Neural crest cell (in vitro differentiated cells): ENCODE data around the gene GRIK2. TPM values are rescaled to one million over a fixed set of nuclear protein-coding genes. Genes with fewer than 3 reads are reported as not detected.

Experiments used
- DNase-seq: peaks from one replicate; pipeline ENCODE4 v3.0.0; 2021; ENCODE audit warnings: low read depth, mixed read lengths, low spot score
- H3K27ac Mint-ChIP-seq: one replicate; pipeline ENCODE4 v1.8.0; 2021; ENCODE audit warnings: mild to moderate bottlenecking, mixed read lengths; ENCODE audit not compliant: unreplicated experiment
- H3K27me3 Mint-ChIP-seq: 2 replicates; pipeline ENCODE4 v1.8.0; 2021; ENCODE audit warnings: low read depth, mild to moderate bottlenecking, mixed read lengths
- H3K36me3 Mint-ChIP-seq: 2 replicates; pipeline ENCODE4 v1.8.0; 2021; ENCODE audit warnings: low read depth, mild to moderate bottlenecking, mixed read lengths
- H3K4me1 Mint-ChIP-seq: 2 replicates; pipeline ENCODE4 v1.8.0; 2021; ENCODE audit warnings: mixed read lengths
- H3K4me3 Mint-ChIP-seq: one replicate; pipeline ENCODE4 v1.8.0; 2021; ENCODE audit warnings: mild to moderate bottlenecking, mixed read lengths
- H3K9me3 Mint-ChIP-seq: 2 replicates; pipeline ENCODE4 v1.8.0; 2021; ENCODE audit warnings: mixed read lengths
- CTCF ChIP-seq: fragments of 200-600 bp; sonication (generic); conservative IDR thresholded peaks from 2 replicates; pipeline ENCODE4 v1.5.0; 2021; ENCODE audit warnings: antibody characterized with exemption, mild to moderate bottlenecking
- total RNA-seq: library from RNA; stranded (reverse); gene quantifications from 2 replicates; pipeline ENCODE4 v1.2.1, GENCODE V29; 2021

The GRIK2 gene
- total RNA-seq, 1 donor from 2014 or later, result 10.5 TPM

- Mint-ChIP-seq H3K36me3 (no peaks in the 10 kb centered on the region), H3K4me3 (no peak overlapping the region), H3K9me3 (no peaks in the 10 kb centered on the region), H3K27ac (no peak overlapping the region), H3K4me1 (peaks cover 3% of the 10 kb centered on the region), H3K27me3 (no peaks in the 10 kb centered on the region)
- no peak for TF ChIP-seq CTCF
- no peak for DNase-seq
Observed at GRCh38 chr6:101716387-101716786, 322.9 kb downstream of the GRIK2 start.

DNA sequence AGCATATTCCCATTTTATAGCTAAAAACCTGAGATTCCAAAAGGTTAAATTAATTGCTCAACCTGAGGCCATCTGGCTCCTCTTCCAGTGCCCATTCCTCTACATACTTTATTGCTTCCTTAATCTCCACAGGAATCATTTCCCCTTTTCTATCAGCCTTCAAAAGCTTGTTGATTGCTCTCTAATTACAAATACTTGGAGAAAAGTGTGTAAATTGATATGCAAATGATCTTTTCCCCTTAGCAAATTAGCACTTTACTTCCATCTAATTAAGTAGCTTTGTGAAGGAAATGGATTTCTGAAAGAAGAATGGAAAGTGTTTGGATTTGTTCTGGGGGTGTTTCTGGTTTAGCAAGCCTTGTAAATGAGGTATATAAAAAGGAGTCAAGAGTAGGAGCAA lies 323.3 kb downstream of the GRIK2 start:
- Mint-ChIP-seq H3K4me1 (peaks cover 3% of the 10 kb centered on the region), H3K36me3 (no peaks in the 10 kb centered on the region), H3K27ac (no peak overlapping the region), H3K4me3 (no peak overlapping the region), H3K9me3 (no peaks in the 10 kb centered on the region), H3K27me3 (no peaks in the 10 kb centered on the region)
- no peak for DNase-seq
- TF ChIP-seq CTCF, result no peak

DNA sequence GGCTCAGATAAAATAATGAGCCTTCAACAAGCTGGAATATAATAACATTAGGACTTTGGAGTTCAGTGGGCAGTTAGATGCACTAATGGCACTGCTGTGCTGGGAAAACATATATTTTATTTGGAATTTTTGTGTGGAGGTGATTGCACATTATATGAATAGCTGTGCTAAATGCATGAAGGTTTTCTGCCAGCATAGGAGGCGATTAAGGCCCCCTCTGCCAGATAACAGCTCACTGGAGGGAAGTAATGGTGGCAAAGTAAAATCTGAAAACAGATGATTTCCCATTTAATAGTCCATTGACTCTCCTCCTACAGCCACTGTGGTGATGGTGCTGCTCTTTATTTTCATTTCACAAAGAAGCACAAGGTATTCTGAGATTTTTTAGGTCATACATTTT lies 326.0 kb downstream of the GRIK2 start:
- no peaks in the 10 kb centered on the region for H3K9me3 Mint-ChIP-seq
- H3K36me3 Mint-ChIP-seq, result no peaks in the 10 kb centered on the region
- TF ChIP-seq CTCF, result no peak
- peaks cover 3% of the 10 kb centered on the region for H3K4me1 Mint-ChIP-seq
- H3K4me3 Mint-ChIP-seq, result no peak overlapping the region
- H3K27me3 Mint-ChIP-seq, result no peaks in the 10 kb centered on the region
- no peak for DNase-seq
- H3K27ac Mint-ChIP-seq, result no peak overlapping the region

- Mint-ChIP-seq H3K27ac (no peak overlapping the region), H3K36me3 (no peaks in the 10 kb centered on the region), H3K4me1 (no peaks in the 10 kb centered on the region), H3K27me3 (no peaks in the 10 kb centered on the region), H3K4me3 (no peak overlapping the region), H3K9me3 (no peaks in the 10 kb centered on the region)
- TF ChIP-seq CTCF, result no peak
- no peak for DNase-seq
Observed at GRCh38 chr6:101722471-101722870, 329.0 kb downstream of the GRIK2 start.

GRCh38 chr6:101722991-101723579 lies 329.6 kb downstream of the GRIK2 start:
- H3K27me3 Mint-ChIP-seq, result no peaks in the 10 kb centered on the region
- H3K4me1 Mint-ChIP-seq, result no peaks in the 10 kb centered on the region
- no peak overlapping the region for H3K27ac Mint-ChIP-seq
- H3K36me3 Mint-ChIP-seq, result no peaks in the 10 kb centered on the region
- H3K9me3 Mint-ChIP-seq, result no peaks in the 10 kb centered on the region
- no peak for DNase-seq
- no peak for TF ChIP-seq CTCF
- H3K4me3 Mint-ChIP-seq, result no peak overlapping the region

GRCh38 chr6:101728388-101728787 lies 334.9 kb downstream of the GRIK2 start:
- Mint-ChIP-seq H3K36me3 (no peaks in the 10 kb centered on the region), H3K9me3 (no peaks in the 10 kb centered on the region)
- no peak for DNase-seq

More at GRCh38 chr6:101728388-101728787, 334.9 kb downstream of the GRIK2 start:
- no peak overlapping the region for H3K4me3 Mint-ChIP-seq
- no peak for TF ChIP-seq CTCF
- H3K27ac Mint-ChIP-seq, result no peak overlapping the region
- no peaks in the 10 kb centered on the region for H3K27me3 Mint-ChIP-seq
- peaks cover 10% of the 10 kb centered on the region for H3K4me1 Mint-ChIP-seq
